HEK293T (cell line): ENCODE results near the gene RTN4RL1.

Experiments used
- BHLHE40 ChIP-seq: fragments of 450-650 bp; IDR thresholded peaks from 2 replicates; pipeline ENCODE4 v1.6.1; 2016; ENCODE audit warnings: mild to moderate bottlenecking, moderate library complexity, borderline replicate concordance
- FOXM1 ChIP-seq: fragments of 450-650 bp; IDR thresholded peaks from 2 replicates; pipeline ENCODE4 v1.6.1; 2017; ENCODE audit warnings: mild to moderate bottlenecking, borderline replicate concordance
- SP1 ChIP-seq: fragments of 450-650 bp; IDR thresholded peaks from 2 replicates; pipeline ENCODE4 v1.6.1; 2017

GRCh38 chr17:1912146-1912545, 113.0 kb downstream of the RTN4RL1 start:
- no peak for TF ChIP-seq BHLHE40
- no peak for TF ChIP-seq FOXM1
- no peak for TF ChIP-seq SP1
